ENCODE results near the gene SHISA3. TPM values are rescaled to one million over a fixed set of nuclear protein-coding genes. Genes with fewer than 3 reads are reported as not detected.

SHISA3 gene
- total and polyA plus RNA-seq, 12 donors, result 1.5 to 19.0 (median 3.4) TPM

- WGBS, 2 donors, result 59 to 62% methylated on average over 5 of the region's 5 CpGs
- intact Hi-C loops (cut with DNase I), result no loop called here
- ATAC-seq, result no peak
Measured at GRCh38 chr4:42446823-42447222, 49.5 kb downstream of the SHISA3 start.

More at GRCh38 chr4:42446823-42447222, 49.5 kb downstream of the SHISA3 start:
- Histone ChIP-seq H3K27ac (no peak overlapping the region), H3K4me3 (no peak overlapping the region), H3K36me3 (peaks cover 0 to 57% (median 8%) of the 10 kb centered on the region in 9 donors), H3K9me3 (no peaks in the 10 kb centered on the region), H3K27me3 (no peaks in the 10 kb centered on the region), H3K4me1 (no peaks in the 10 kb centered on the region)
- DNase-seq, result no peak
- no peak for TF ChIP-seq CTCF (IDR thresholded peaks at IDR 0.05)

Other genes starting within 250 kb of the SHISA3 start
- under 1 TPM in 4 of 10 donors, not detected in 6; 0.02 to 0.19 (median 0.05) TPM for gene BEND4, start 244.8 kb upstream of the SHISA3 start, total RNA-seq
- gene BEND4, start 244.8 kb upstream of the SHISA3 start, polyA plus RNA-seq, result under 1 TPM in 1 of 2 donors, not detected in 1; under 0.01 TPM

Measured in heart right ventricle (tissue), 16 donors.